GM18511 (cell line): ENCODE data around the gene COPS6.

Experiments used
- ATAC-seq: cut with Tn5 transposase; IDR thresholded peaks from one replicate; pipeline ENCODE4 v1.9.1; 2021; ENCODE audit warnings: mild to moderate bottlenecking, moderate library complexity; ENCODE audit not compliant: unreplicated experiment

The COPS6 gene

GRCh38 chr7:100101016-100101862 is 12.5 kb downstream of the COPS6 start, which contains the start of the genes AP4M1 and MCM7:
Gene AP4M1, plus strand, starts transcription at chr7:100101643. Its CDS starts 72 bp downstream, at chr7:100101715.
Gene MCM7, minus strand, starts transcription at chr7:100101397. Its CDS starts 103 bp downstream, at chr7:100101294.
- ATAC-seq, result peak; percentile 89

GRCh38 chr7:100102950-100103840 is 14.4 kb downstream of the COPS6 start:
- ATAC-seq, result no peak

GRCh38 chr7:100105534-100105933 is 16.8 kb downstream of the COPS6 start:
- ATAC-seq, result no peak

GRCh38 chr7:100106633-100107032 is 17.9 kb downstream of the COPS6 start:
- ATAC-seq, result no peak

- no peak for ATAC-seq
Observed at GRCh38 chr7:100107125-100107737, 18.5 kb downstream of the COPS6 start.

GRCh38 chr7:100107890-100108289 is 19.1 kb downstream of the COPS6 start:
- ATAC-seq, result no peak

GRCh38 chr7:100109521-100110163 is 20.9 kb downstream of the COPS6 start:
- no peak for ATAC-seq

GRCh38 chr7:100111156-100111555 is 22.4 kb downstream of the COPS6 start:
- ATAC-seq, result no peak

GRCh38 chr7:100111914-100112313 is 23.1 kb downstream of the COPS6 start:
- no peak for ATAC-seq

- ATAC-seq, result no peak
Observed at GRCh38 chr7:100115026-100115425, 26.3 kb downstream of the COPS6 start.

- ATAC-seq, result no peak
Observed at GRCh38 chr7:100118388-100119071, 29.8 kb downstream of the COPS6 start.

- ATAC-seq, result peak; percentile 86
Observed at GRCh38 chr7:100119072-100119969, 30.6 kb downstream of the COPS6 start, which contains the start of the genes CNPY4 and TAF6. Gene CNPY4, plus strand, starts transcription at chr7:100119634. Its CDS starts 111 bp downstream, at chr7:100119745. Gene TAF6, minus strand, starts transcription at chr7:100119358. Its CDS starts 5,149 bp downstream, at chr7:100114209.

- peak; percentile 28 for ATAC-seq
Observed at GRCh38 chr7:100119970-100120732, 31.4 kb downstream of the COPS6 start.

- ATAC-seq, result no peak
Observed at GRCh38 chr7:100120733-100121036, 31.9 kb downstream of the COPS6 start.

- ATAC-seq, result no peak
Observed at GRCh38 chr7:100122067-100122466, 33.3 kb downstream of the COPS6 start.

GRCh38 chr7:100122568-100122967 is 33.8 kb downstream of the COPS6 start:
- no peak for ATAC-seq

GRCh38 chr7:100124301-100125230 is 35.8 kb downstream of the COPS6 start:
- no peak for ATAC-seq
